A673 (cell line): ENCODE results near the gene DLG4.

Source experiments
- CTCF ChIP-seq: fragments of 300-800, 200-600 bp; sonication (generic); conservative IDR thresholded peaks from 2 replicates; pipeline ENCODE4 v1.5.1; 2017; ENCODE audit warnings: low read depth, mild to moderate bottlenecking, antibody characterized with exemption, low read length, moderate library complexity, mixed read lengths
- EZH2 ChIP-seq: fragments of 200-600 bp; sonication (generic); IDR thresholded peaks from 2 replicates; pipeline ENCODE4 v1.6.1; 2017; ENCODE audit warnings: borderline replicate concordance, low read depth, mild to moderate bottlenecking, mixed read lengths, antibody characterized with exemption, low read length; ENCODE audit not compliant: poor library complexity, severe bottlenecking

GRCh38 chr17:7217113-7217987, 2.3 kb downstream of the DLG4 start:
- TF ChIP-seq CTCF (no peak), EZH2 (no peak)
